ENCODE results near the gene PKIB. TPM values are rescaled to one million over a fixed set of nuclear protein-coding genes. Genes with fewer than 3 reads are reported as not detected.

The PKIB gene
- polyA plus RNA-seq, 1 donor (not counting 4 experiments of a cell fraction or from before 2014, with no cell fraction given) = 8.7 TPM

DNA sequence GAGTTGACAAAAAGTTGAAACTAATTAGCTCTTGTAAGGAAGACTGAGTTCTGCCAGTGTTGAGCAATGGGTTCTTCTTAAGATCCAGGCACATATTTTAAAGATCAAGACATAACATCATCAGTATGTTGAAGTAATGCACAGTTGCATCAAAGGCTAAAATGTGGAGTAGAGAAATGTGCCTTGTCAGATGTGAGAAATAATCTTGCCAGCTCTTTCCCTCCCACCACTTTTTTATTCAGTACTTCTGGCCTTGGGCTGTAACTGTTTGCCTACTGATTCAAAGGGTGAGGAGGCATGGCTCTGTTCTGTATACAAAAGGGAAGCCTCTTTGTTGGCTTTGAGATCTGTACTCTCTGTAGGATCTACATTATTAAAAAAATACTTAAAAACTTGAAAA, 13.1 kb downstream of the PKIB start:
- Histone ChIP-seq H3K79me2 (ENCODE audit: control insufficient read depth, insufficient read depth, low read length) (no peaks in the 10 kb centered on the region), H3K36me3 (ENCODE audit: control insufficient read depth in 2 of 2, extremely low read depth in 1 of 2, insufficient read depth in 2 of 2, low read length in 2 of 2) (no peaks in the 10 kb centered on the region), H4K20me1 (ENCODE audit: control insufficient read depth, extremely low read depth, insufficient read depth, low read length) (no peaks in the 10 kb centered on the region), H3K27me3 (ENCODE audit: control insufficient read depth, extremely low read depth, insufficient read depth, low read length) (no peaks in the 10 kb centered on the region), H3K4me1 (ENCODE audit: control insufficient read depth, extremely low read depth, insufficient read depth, low read length) (no peaks in the 10 kb centered on the region), H3K9me3 (ENCODE audit: control insufficient read depth, low read depth, low read length) (no peaks in the 10 kb centered on the region), H3K27ac (ENCODE audit: control insufficient read depth, insufficient read depth, low read length) (no peak overlapping the region), H3K4me3 (ENCODE audit: control insufficient read depth in 2 of 3, extremely low read depth in 1 of 3, insufficient read depth in 2 of 3, low read depth in 1 of 3, low read length in 3 of 3) (no peak overlapping the region), H3K9me1 (ENCODE audit: control insufficient read depth, extremely low read depth, insufficient read depth, low read length) (no peaks in the 10 kb centered on the region), H3K4me2 (ENCODE audit: control insufficient read depth, extremely low read depth, insufficient read depth, low read depth, low read length) (no peak overlapping the region), H3K9ac (ENCODE audit: control insufficient read depth, extremely low read depth, insufficient read depth, low read length) (no peak overlapping the region), H2AFZ (ENCODE audit: control insufficient read depth, low read length) (no peak overlapping the region)
- dilution Hi-C loops (cut with MboI; ENCODE audit: extremely low pct_ligation_motif_present, low sequenced_read_pairs) = no loop called here
- DNase-seq (ENCODE audit: low read depth, low spot score) (no peak), FAIRE-seq (no peak)
- TF ChIP-seq EZH2 (IDR thresholded peaks at IDR 0.05; ENCODE audit: low read length) (no peak), CTCF (optimal IDR thresholded peaks at IDR 0.05 in 1 of 3, IDR thresholded peaks at IDR 0.05 in 1 of 3, conservative IDR thresholded peaks at IDR 0.05 in 1 of 3; ENCODE audit: extremely low read depth in 1 of 3, insufficient read depth in 2 of 3, low read length in 3 of 3) (no peak)

DNA sequence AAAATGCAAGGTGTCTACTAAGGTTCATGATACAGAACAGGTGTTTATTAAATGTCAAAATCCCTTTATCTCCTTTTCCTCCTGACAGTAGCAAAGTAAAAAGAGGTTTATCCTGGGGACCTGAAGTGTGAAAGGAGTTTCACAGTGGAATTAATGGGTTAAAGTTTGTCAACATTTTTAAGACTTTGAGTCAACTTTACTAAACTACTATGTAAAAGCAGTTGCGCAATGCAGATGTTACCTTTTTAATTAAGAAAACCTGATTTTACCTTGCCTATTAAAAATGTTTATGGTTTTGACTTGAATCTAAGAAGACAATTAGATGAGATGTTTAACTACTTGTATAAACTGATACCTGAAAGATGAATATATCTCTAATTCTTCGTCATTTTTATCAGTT, 14.6 kb downstream of the PKIB start:
- Histone ChIP-seq H3K9ac (ENCODE audit: control insufficient read depth, extremely low read depth, insufficient read depth, low read length) (no peak overlapping the region), H3K27me3 (ENCODE audit: control insufficient read depth, extremely low read depth, insufficient read depth, low read length) (no peaks in the 10 kb centered on the region), H3K79me2 (ENCODE audit: control insufficient read depth, insufficient read depth, low read length) (no peaks in the 10 kb centered on the region), H3K4me3 (ENCODE audit: control insufficient read depth in 2 of 3, extremely low read depth in 1 of 3, insufficient read depth in 2 of 3, low read depth in 1 of 3, low read length in 3 of 3) (no peak overlapping the region), H2AFZ (ENCODE audit: control insufficient read depth, low read length) (no peak overlapping the region), H3K4me2 (ENCODE audit: control insufficient read depth, extremely low read depth, insufficient read depth, low read depth, low read length) (no peak overlapping the region), H3K4me1 (ENCODE audit: control insufficient read depth, extremely low read depth, insufficient read depth, low read length) (no peaks in the 10 kb centered on the region), H4K20me1 (ENCODE audit: control insufficient read depth, extremely low read depth, insufficient read depth, low read length) (no peaks in the 10 kb centered on the region), H3K27ac (ENCODE audit: control insufficient read depth, insufficient read depth, low read length) (no peak overlapping the region), H3K9me1 (ENCODE audit: control insufficient read depth, extremely low read depth, insufficient read depth, low read length) (no peaks in the 10 kb centered on the region), H3K36me3 (ENCODE audit: control insufficient read depth in 2 of 2, extremely low read depth in 1 of 2, insufficient read depth in 2 of 2, low read length in 2 of 2) (no peaks in the 10 kb centered on the region), H3K9me3 (ENCODE audit: control insufficient read depth, low read depth, low read length) (no peaks in the 10 kb centered on the region)
- DNase-seq (ENCODE audit: low read depth, low spot score) (no peak), FAIRE-seq (no peak)
- dilution Hi-C loops (cut with MboI; ENCODE audit: extremely low pct_ligation_motif_present, low sequenced_read_pairs) = no loop called here
- TF ChIP-seq EZH2 (IDR thresholded peaks at IDR 0.05; ENCODE audit: low read length) = no peak
- TF ChIP-seq CTCF (optimal IDR thresholded peaks at IDR 0.05 in 1 of 3, IDR thresholded peaks at IDR 0.05 in 1 of 3, conservative IDR thresholded peaks at IDR 0.05 in 1 of 3; ENCODE audit: extremely low read depth in 1 of 3, insufficient read depth in 2 of 3, low read length in 3 of 3) = no peak
